Motor neuron (in vitro differentiated cells): ENCODE data around the gene CER1. TPM values are rescaled to one million over a fixed set of nuclear protein-coding genes. Genes with fewer than 3 reads are reported as not detected.
A peak's percentile ranks its signal among the peaks of the same experiment; 100 is the strongest.

Source experiments
- ATAC-seq, 8 experiments: fragments of 200-7000 bp; cut with Tn5 transposase; replicated peaks in 6 of 8; 2 replicates each; pipeline ENCODE4 v1.8.0; 2021; ENCODE audit warnings: mild to moderate bottlenecking in 8 of 8, moderate library complexity in 8 of 8
- H3K27ac ChIP-seq, 2 donors: fragments of 250-450 bp; sonication (Bioruptor Pico); 2 replicates each; pipeline ENCODE4 v1.9.0; 2021; ENCODE audit warnings: antibody characterized with exemption in 2 of 2, mild to moderate bottlenecking in 2 of 2, moderate library complexity in 1 of 2
- H3K4me1 ChIP-seq, 2 donors: fragments of 250-450 bp; sonication (Bioruptor Pico); replicated peaks in 1 of 2; 2 replicates each; pipeline ENCODE4 v1.6.1; 2021; ENCODE audit warnings: antibody characterized with exemption in 2 of 2, mild to moderate bottlenecking in 2 of 2, moderate library complexity in 1 of 2
- H3K4me3 ChIP-seq, 5 donors: fragments of 250-450 bp; sonication (Bioruptor Pico); 2 replicates each; pipeline ENCODE4 v1.9.0; 2021; ENCODE audit warnings: antibody characterized with exemption in 5 of 5, mild to moderate bottlenecking in 5 of 5, moderate library complexity in 4 of 5
- WGBS, 10 experiments: fragments of 450-650 bp; shearing (Covaris generic); methylation state at CpG; one replicate each; pipeline ENCODE4 v1.0.0; 2022; 5-methylcytosine and 5-hydroxymethylcytosine counted together
- in situ Hi-C, 9 experiments: fragments of 400-800 bp; cut with MboI; loops; one replicate each; pipeline ENCODE4 v1.15.0; 2021; ENCODE audit warnings: low sequenced_read_pairs in 9 of 9, low pct_unique_long_range_greater_than_20kb in 2 of 9; ENCODE audit not compliant: unreplicated experiment in 9 of 9
- total RNA-seq, 8 experiments: library from RNA; unstranded; fragments of 300-600 nt; gene quantifications; 2 replicates each; pipeline versions ENCODE4 v1.2.3 to v1.2.4, GENCODE V29; 2022

CER1 gene
- total RNA-seq, 8 experiments from 2014 or later = 0.24 to 0.50 (median 0.34) TPM; not detected in 4

DNA sequence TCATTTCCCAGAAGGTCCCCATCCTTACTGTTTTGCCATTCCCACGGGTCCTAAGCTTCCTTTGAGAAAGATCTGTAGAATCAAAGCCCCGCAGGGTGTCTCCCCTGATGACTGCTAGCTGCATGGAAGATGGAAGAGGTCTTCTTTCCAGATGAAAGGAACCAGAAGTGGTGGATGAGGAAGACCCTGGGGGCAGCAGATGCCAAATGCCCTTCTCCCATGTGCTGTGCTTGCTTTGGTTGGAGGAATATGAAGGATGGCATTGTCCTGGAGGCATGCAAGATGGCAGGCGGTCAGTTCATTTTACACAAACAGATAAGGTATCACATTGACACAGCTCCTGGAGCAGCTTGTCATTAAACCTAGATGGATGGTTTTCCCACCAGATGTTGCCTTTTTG is 25.8 kb upstream of the CER1 start:
- Histone ChIP-seq H3K4me3 (no peak overlapping the region), H3K27ac (no peak overlapping the region), H3K4me1 (no peaks in the 10 kb centered on the region)
- in situ Hi-C loops = no loop called here
- WGBS, 10 experiments = 20 to 100% (median 100%) methylated on average over 1 to 3 of the region's 3 CpGs; no CpG with 5 or more reads in 4 of the 10 experiments
- ATAC-seq = no peak

GRCh38 chr9:14747111-14747510 is 24.6 kb upstream of the CER1 start:
- Histone ChIP-seq H3K27ac (no peak overlapping the region), H3K4me1 (no peaks in the 10 kb centered on the region), H3K4me3 (no peak overlapping the region)
- no peak for ATAC-seq
- in situ Hi-C loops = no loop called here

DNA sequence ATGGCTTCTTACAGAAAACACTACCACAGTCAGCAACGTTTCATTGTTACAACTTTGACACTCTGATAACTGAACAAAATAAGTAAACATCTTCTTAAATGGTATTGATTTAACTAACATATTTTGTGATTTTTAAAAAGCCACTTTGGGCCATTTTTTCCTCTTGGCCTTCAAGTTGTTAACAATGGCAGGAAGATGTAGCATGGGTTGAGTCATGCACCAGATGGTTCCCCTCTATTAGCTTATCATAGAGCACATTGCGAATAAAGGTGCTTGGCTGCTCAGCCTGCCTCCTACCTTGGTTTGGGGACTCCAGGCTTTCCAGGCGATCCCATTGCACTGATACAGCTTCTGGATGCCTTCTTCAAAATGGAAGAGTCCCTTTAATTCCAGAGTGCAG is 24.1 kb upstream of the CER1 start:
- ATAC-seq = no peak
- in situ Hi-C loops = no loop called here
- no peaks in the 10 kb centered on the region for H3K4me1 ChIP-seq
- WGBS, 10 experiments = 44 to 100% (median 83%) methylated on average over 1 to 3 of the region's 3 CpGs; no CpG with 5 or more reads in 3 of the 10 experiments
- no peak overlapping the region for H3K4me3 ChIP-seq
- H3K27ac ChIP-seq = no peak overlapping the region

- 100% methylated on average over 1 of the region's 1 CpG; no CpG with 5 or more reads in 5 of the 10 experiments for WGBS, 10 experiments
- Histone ChIP-seq H3K4me1 (peaks cover 0 to 4% of the 10 kb centered on the region in 2 donors), H3K4me3 (no peak overlapping the region), H3K27ac (no peak overlapping the region)
- in situ Hi-C loops = no loop called here
- ATAC-seq = no peak
These were observed 22.2 kb upstream of the CER1 start for GRCh38 chr9:14744768-14745167.

- peaks cover 0 to 4% of the 10 kb centered on the region in 2 donors for H3K4me1 ChIP-seq
- H3K27ac ChIP-seq = no peak overlapping the region
- in situ Hi-C loops = no loop called here
- H3K4me3 ChIP-seq = no peak overlapping the region
- ATAC-seq = peak in 5 of 8 experiments; percentile 44 to 96 (median 69)
- WGBS, 10 experiments = 29 to 83% (median 78%) methylated on average over 1 to 3 of the region's 3 CpGs; no CpG with 5 or more reads in 3 of the 10 experiments
These were observed 18.8 kb upstream of the CER1 start for GRCh38 chr9:14741369-14741768.

DNA sequence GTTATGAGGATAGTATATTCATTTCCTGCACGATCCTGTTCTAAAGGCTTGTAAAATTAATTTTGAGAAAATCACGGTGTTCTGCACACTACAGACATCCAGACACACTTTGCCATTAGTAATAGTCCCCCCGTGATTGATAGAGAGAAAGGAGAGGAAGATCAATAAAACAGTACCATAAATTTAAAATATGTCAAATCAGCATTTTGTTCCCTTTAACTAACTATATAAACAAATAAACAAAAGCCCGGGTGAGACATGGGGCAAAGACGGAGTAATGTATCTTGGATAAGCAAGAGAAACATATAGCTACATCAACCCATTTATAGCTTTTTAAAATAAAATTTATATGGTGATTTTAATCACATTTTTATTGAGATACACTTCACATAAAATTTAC is 10.6 kb upstream of the CER1 start:
- H3K4me1 ChIP-seq = no peaks in the 10 kb centered on the region
- 52 to 92% (median 70%) methylated on average over 1 to 5 of the region's 5 CpGs; no CpG with 5 or more reads in 1 of the 10 experiments for WGBS, 10 experiments
- no peak for ATAC-seq
- no peak overlapping the region for H3K4me3 ChIP-seq
- no peak overlapping the region for H3K27ac ChIP-seq
- in situ Hi-C loops = no loop called here

- H3K27ac ChIP-seq = no peak overlapping the region
- in situ Hi-C loops = no loop called here
- H3K4me1 ChIP-seq = no peaks in the 10 kb centered on the region
- no peak overlapping the region for H3K4me3 ChIP-seq
- WGBS, 10 experiments = 83 to 100% methylated on average over 1 of the region's 1 CpG; no CpG with 5 or more reads in 8 of the 10 experiments
- ATAC-seq = no peak
These were observed 8.9 kb upstream of the CER1 start for GRCh38 chr9:14731294-14731981.

DNA sequence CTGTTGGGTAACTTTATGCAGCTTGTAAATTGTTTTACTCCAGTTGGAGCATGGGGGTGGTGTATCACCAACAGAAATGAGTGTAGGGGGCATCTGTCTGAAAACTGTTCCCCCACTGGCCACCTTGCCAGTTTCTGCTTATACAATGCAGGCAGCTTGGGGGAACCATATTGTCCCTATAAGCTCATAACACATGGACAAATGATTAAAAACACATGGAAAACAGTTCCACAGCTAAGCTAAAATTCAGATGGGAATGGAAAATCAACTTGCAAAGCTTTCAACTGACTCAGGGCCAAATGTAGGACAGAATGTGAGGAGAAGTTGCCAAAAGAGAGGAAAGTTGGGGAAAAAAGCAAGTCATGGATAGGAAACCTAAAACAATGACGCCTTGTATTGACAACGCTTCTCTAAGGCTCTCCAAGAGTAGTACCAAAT is 7.9 kb upstream of the CER1 start:
- no peak for ATAC-seq
- 0 to 100% (median 62%) methylated on average over 1 to 2 of the region's 2 CpGs; no CpG with 5 or more reads in 4 of the 10 experiments for WGBS, 10 experiments
- Histone ChIP-seq H3K4me1 (no peaks in the 10 kb centered on the region), H3K27ac (no peak overlapping the region), H3K4me3 (no peak overlapping the region)
- in situ Hi-C loops = no loop called here

DNA sequence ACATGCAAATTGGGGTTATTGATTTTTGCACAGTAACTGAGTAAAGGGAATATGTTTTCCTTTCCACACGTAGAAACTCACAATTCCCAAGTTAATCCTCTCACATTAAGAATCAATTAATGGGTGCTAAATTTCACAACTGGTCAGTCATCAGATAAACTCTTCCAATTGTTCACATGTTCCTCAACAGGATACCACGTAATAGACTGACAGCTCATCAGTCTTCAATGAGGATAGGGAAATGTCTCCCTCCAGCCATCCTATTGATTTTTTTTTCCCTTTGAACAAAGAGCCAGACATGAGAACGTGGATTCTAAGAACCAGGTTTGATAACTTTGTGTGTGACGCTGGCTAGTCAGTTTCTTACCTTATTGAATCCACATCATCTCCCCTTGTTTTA is 768 bp upstream of the CER1 start:
- 0 to 54% (median 30%) methylated on average over 1 to 4 of the region's 4 CpGs; no CpG with 5 or more reads in 2 of the 10 experiments for WGBS, 10 experiments
- Histone ChIP-seq H3K4me3 (no peak overlapping the region), H3K27ac (no peak overlapping the region), H3K4me1 (peaks cover 7 to 9% of the 10 kb centered on the region in 2 donors)
- in situ Hi-C loops = no loop called here
- no peak for ATAC-seq

DNA sequence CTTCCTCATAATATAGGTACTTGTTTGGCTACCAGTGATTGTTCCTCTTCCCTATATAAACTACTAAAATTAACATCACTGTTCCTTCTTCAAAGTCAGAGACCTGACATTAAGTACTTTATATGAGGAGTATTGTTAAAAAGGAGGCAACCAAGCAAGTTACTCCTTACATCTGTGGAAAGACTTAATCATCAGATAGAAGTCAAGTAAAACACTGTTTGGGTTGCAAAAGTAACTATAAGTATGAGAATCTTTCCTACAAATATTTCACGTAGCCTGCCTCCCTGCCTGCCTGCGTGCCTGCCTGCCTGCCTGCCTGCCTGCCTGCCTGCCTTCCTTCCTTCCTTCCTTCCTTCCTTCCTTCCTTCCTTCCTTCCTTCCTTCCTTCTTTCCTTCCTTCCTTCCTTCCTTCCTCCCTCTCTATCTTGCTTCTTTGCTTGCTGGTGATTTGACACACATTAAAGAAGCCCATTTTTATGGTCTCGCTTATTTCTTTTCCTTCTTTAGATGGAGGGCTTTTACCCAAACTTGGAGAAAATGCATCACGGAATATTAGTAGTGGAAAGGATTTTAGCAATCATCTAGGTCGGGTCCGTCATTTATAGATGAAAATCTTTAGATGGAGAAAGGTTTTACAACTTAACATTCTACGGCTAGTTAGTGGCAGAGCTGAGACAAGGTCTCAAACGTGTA is 3.2 kb downstream of the CER1 start:
- H3K4me3 ChIP-seq = no peak overlapping the region
- H3K4me1 ChIP-seq = peaks cover 7 to 9% of the 10 kb centered on the region in 2 donors
- WGBS, 10 experiments = 43 to 100% (median 83%) methylated on average over 1 to 7 of the region's 8 CpGs; no CpG with 5 or more reads in 1 of the 10 experiments
- no peak for ATAC-seq
- no peak overlapping the region for H3K27ac ChIP-seq
- in situ Hi-C loops = no loop called here

DNA sequence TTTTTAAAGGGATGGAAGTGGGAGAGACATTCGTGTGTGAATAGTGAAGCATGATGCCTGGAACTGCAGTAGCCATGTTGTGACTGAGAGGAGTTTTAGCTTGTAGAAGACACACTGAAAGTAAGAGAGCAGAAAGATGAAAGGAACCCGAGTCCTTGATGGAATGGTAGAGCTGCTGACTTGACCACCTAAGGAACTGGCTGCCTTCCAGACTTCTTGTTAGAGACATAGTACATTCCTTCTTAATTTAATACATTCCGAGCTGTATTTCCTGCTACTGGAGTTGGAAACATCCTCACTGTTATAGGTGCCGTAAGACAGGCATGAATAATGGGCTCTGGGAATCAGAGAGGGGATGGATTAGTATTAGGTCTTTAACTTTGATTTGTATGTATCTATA is 7.4 kb downstream of the CER1 start:
- Histone ChIP-seq H3K4me1 (no peaks in the 10 kb centered on the region), H3K27ac (no peak overlapping the region), H3K4me3 (no peak overlapping the region)
- in situ Hi-C loops = no loop called here
- 38 to 100% (median 77%) methylated on average over 1 to 4 of the region's 4 CpGs; no CpG with 5 or more reads in 2 of the 10 experiments for WGBS, 10 experiments
- ATAC-seq = peak in 1 of 8 experiments; percentile 82

DNA sequence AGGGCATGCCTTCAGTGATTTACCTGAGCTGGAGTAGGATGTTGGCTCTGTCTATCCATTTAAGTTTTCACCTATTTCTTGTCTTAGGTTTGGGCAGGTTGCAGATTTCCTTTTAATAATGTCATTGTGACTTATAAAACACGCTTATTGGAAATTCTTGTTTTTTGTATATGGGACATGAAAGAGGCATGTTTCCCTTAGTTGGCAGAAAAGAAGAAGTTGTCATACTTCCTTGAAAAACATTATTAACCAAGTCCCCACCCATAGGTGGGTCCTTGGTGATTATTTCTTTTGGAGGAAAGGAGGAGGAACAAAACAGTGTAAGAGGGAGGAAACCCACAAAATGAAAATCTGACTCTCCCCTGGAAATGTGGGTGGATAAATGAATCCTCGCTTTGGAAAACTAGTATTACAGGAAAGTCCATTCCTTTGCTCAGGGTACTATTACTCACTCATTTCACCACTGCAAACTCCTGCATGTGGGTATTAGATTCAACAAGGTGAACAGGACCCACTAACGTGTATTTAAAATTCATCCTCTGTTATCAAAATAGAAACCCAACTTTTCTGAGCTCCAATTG is 9.3 kb downstream of the CER1 start:
- 38 to 100% (median 93%) methylated on average over 1 to 3 of the region's 3 CpGs for WGBS, 10 experiments
- Histone ChIP-seq H3K4me1 (no peaks in the 10 kb centered on the region), H3K4me3 (no peak overlapping the region), H3K27ac (no peak overlapping the region)
- in situ Hi-C loops = no loop called here
- ATAC-seq = peak in 1 of 8 experiments; percentile 75

DNA sequence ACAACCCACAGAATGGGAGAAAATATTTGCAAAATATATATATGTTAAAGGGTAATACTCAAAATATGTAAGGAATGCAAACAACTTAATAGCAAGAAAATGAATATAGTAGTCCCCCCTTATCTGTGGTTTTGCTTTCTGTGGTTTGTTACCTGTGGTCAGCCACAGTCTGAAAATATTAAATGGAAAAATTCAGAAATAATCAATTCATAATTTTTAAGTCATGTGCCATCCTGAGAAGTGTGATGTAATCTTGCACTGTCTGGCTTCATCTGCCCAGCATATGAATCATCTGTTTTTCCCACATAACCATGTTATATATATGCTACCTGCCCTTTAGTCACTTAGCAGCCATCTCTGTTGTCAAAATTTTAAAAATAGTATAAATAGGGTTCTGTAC is 11.7 kb downstream of the CER1 start:
- no peak overlapping the region for H3K27ac ChIP-seq
- in situ Hi-C loops = no loop called here
- no peak overlapping the region for H3K4me3 ChIP-seq
- H3K4me1 ChIP-seq = no peaks in the 10 kb centered on the region
- ATAC-seq = peak in 1 of 8 experiments; percentile 31
